HepG2 (cell line): ENCODE data around the gene RETREG2. TPM values are rescaled to one million over a fixed set of nuclear protein-coding genes. Genes with fewer than 3 reads are reported as not detected.

Experiments used
- BCL3 ChIP-seq: sonication (generic); formaldehyde crosslinking; IDR thresholded peaks from 2 replicates; pipeline ENCODE4 v1.5.1; 2020; ENCODE audit warnings: mild to moderate bottlenecking, missing genetic modification reagents, moderate library complexity
- CREB1 ChIP-seq, 2 experiments: fragments of 450-650 bp in 1 of 2; IDR thresholded peaks; 2 replicates each; pipeline ENCODE4 v1.6.1; 2016 to 2017; ENCODE audit warnings: control low read depth in 1 of 2, mild to moderate bottlenecking in 1 of 2, missing compliant biosample characterization in 1 of 2, missing genetic modification characterization in 1 of 2
- E2F2 ChIP-seq: sonication (generic); formaldehyde crosslinking; IDR thresholded peaks from 2 replicates; pipeline ENCODE4 v1.4.0; 2020; ENCODE audit warnings: missing genetic modification reagents, borderline replicate concordance
- FIP1L1 ChIP-seq: fragments of 200-400 bp; formaldehyde crosslinking; IDR thresholded peaks from 2 replicates; pipeline ENCODE4 v1.6.1; 2018; ENCODE audit warnings: low read depth, mild to moderate bottlenecking, low read length, moderate library complexity, borderline replicate concordance; ENCODE audit not compliant: insufficient read depth
- HCFC1 ChIP-seq: fragments of 150-350 bp; IDR thresholded peaks from 2 replicates; pipeline ENCODE4 v1.6.1; 2014; ENCODE audit warnings: low read depth, low read length
- HDAC1 ChIP-seq: sonication (generic); formaldehyde crosslinking; IDR thresholded peaks from 2 replicates; pipeline ENCODE4 v1.5.1; 2020; ENCODE audit warnings: mild to moderate bottlenecking, missing genetic modification reagents
- NCOA2 ChIP-seq: sonication (generic); formaldehyde crosslinking; IDR thresholded peaks from 2 replicates; pipeline ENCODE4 v1.8.0; 2022; ENCODE audit warnings: inconsistent platforms
- NFAT5 ChIP-seq: sonication (generic); formaldehyde crosslinking; IDR thresholded peaks from 2 replicates; pipeline ENCODE4 v1.4.0; 2020; ENCODE audit warnings: missing genetic modification reagents
- NR2F1 ChIP-seq, 2 experiments: fragments of 450-650 bp in 1 of 2; formaldehyde crosslinking in 1 of 2; IDR thresholded peaks; 2 replicates each; pipeline versions ENCODE4 v1.5.0 to v1.6.1; 2016 to 2020; ENCODE audit warnings: mild to moderate bottlenecking in 1 of 2, missing compliant biosample characterization in 1 of 2, missing genetic modification reagents in 1 of 2, moderate library complexity in 1 of 2
- REXO4 ChIP-seq: sonication (generic); formaldehyde crosslinking; IDR thresholded peaks from 2 replicates; pipeline ENCODE4 v1.8.0; 2022; ENCODE audit warnings: missing genetic modification reagents, mild to moderate bottlenecking, borderline replicate concordance
- TCF12 ChIP-seq, 2 experiments: fragments of 450-650 bp in 1 of 2; sonication (generic) in 1 of 2; formaldehyde crosslinking in 1 of 2; IDR thresholded peaks; 2 replicates each; pipeline versions ENCODE4 v1.6.1 to v1.8.0; 2017 to 2022; ENCODE audit warnings: antibody characterized with exemption in 1 of 2, mild to moderate bottlenecking in 1 of 2, missing genetic modification reagents in 1 of 2, moderate library complexity in 1 of 2
- ZKSCAN8 ChIP-seq: IDR thresholded peaks from 2 replicates; pipeline ENCODE4 v1.6.1; 2016; ENCODE audit warnings: borderline replicate concordance, missing genetic modification reagents, missing compliant biosample characterization
- ZNF891 ChIP-seq: sonication (generic); formaldehyde crosslinking; IDR thresholded peaks from 2 replicates; pipeline ENCODE4 v1.5.0; 2020; ENCODE audit warnings: mild to moderate bottlenecking, missing genetic modification reagents
- ZSCAN9 ChIP-seq: IDR thresholded peaks from 2 replicates; pipeline ENCODE4 v1.6.1; 2016; ENCODE audit warnings: borderline replicate concordance
- polyA plus RNA-seq, 8 experiments: library from polyadenylated mRNA; depleted of rRNA in 3 of 8; stranded (reverse) in 7 of 8; unstranded in 1 of 8; fragments of >200 nt; fragmentation: Illumina TruSeq in 4 of 8; extraction: Trizol in 4 of 8; gene quantifications; 2 replicates each; pipeline versions ENCODE4 v1.2.1 to v1.2.3, GENCODE V29; 2011 to 2016; ENCODE audit warnings: low read depth in 4 of 8, missing spikeins in 1 of 8, mixed read lengths in 1 of 8; ENCODE audit not compliant: insufficient read depth in 1 of 8
- total RNA-seq, 5 experiments: library from RNA; depleted of rRNA; stranded (reverse); fragments of >200 nt; fragmentation: Illumina TruSeq; extraction: Trizol; gene quantifications; 2 replicates each; pipeline ENCODE4 v1.2.3, GENCODE V29; 2016; ENCODE audit warnings: low read depth in 1 of 5
- TF ChIP-seq, protein P1 (sequence below): sonication (generic); formaldehyde crosslinking; IDR thresholded peaks from 2 replicates; pipeline ENCODE4 v1.8.1; 2023; ENCODE audit warnings: missing genetic modification reagents, inconsistent platforms, borderline replicate concordance

RETREG2 gene
- total and polyA plus RNA-seq, 2 of the 13 experiments (the other 11 are each of a cell fraction or from before 2014, with no cell fraction given): 86.0 to 134 TPM

DNA sequence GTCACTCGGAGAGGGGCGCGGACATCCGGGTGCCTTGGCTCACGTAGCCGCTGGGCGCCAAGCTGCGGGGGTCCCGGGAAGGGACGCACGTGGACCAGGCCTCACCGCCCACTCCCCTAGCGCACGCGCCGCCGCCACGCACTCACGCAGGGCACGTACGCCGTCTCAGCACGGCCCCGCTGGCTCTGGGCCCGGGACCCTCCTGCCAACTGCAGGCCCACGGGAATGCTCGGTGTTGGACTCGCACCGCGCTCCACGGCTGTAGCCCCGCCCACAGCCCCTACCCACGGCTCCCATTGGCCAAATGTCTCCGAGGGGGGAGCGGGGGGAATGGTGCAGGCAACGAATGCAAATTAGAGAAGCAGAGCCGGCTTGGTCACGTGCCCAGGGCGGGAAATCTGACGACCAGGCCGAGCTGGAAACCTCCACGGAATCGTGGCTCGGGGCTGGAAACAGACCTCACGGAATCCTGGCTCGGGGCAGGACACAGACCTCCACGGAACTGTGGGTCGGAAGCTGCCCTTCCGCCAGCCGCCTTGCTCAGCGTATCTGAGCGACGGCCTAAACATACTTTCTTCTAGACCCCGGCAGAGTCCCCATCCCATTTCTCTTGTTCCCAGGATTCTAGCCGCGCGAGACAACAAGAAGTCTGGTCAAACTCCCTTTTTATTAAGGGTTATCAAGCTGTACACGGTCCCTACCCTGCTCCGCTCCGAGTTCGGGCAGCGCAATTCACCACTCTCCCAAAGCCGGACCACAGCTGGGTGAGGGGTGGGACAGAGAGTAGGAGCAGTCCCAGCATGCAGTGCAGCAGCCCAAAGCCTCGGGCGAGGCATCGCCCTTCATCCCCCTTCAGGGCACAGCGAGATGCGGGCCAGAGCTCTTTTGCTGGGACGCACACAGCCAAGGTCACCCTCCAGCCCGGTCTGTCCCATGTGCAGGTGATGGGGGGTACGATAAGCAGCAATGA lies 40.9 kb downstream of the RETREG2 start, which contains the start of gene ABCB6 (continued):
- TF ChIP-seq NR2F1 (CRISPR knock-in tag; IDR thresholded peaks at IDR 0.05) (no peak; a peak in 1 of 4 replicates), ZSCAN9 (CRISPR knock-in tag) (peak; percentile 88; the same call in 1 of the 2 replicates), REXO4 (CRISPR knock-in tag) (no peak), FIP1L1 (no peak), ZNF891 (peak; percentile 87; the same call in 1 of the 2 replicates), HCFC1 (no peak; the same call in 1 of the 2 replicates), NCOA2 (CRISPR knock-in tag) (peak; percentile 58; the same call in 1 of the 2 replicates), BCL3 (CRISPR knock-in tag) (peak; percentile 94; the same call in 1 of the 2 replicates), E2F2 (CRISPR knock-in tag) (0 out of 2 replicates have a peak, but pooled peaks have one; percentile 92), TCF12 (IDR thresholded peaks at IDR 0.05) (no peak), TCF12 (CRISPR knock-in tag; IDR thresholded peaks at IDR 0.05) (peak; percentile 99), HDAC1 (CRISPR knock-in tag) (peak; percentile 95), NFAT5 (CRISPR knock-in tag) (peak; percentile 75), CREB1 (IDR thresholded peaks at IDR 0.05) (peak; percentile 27; the same call in 1 of the 2 replicates), CREB1 (CRISPR knock-in tag; IDR thresholded peaks at IDR 0.05) (no peak; the same call in 1 of the 2 replicates), ZKSCAN8 (CRISPR knock-in tag) (no peak; the same call in 1 of the 2 replicates)
- TF ChIP-seq, protein P1, sequence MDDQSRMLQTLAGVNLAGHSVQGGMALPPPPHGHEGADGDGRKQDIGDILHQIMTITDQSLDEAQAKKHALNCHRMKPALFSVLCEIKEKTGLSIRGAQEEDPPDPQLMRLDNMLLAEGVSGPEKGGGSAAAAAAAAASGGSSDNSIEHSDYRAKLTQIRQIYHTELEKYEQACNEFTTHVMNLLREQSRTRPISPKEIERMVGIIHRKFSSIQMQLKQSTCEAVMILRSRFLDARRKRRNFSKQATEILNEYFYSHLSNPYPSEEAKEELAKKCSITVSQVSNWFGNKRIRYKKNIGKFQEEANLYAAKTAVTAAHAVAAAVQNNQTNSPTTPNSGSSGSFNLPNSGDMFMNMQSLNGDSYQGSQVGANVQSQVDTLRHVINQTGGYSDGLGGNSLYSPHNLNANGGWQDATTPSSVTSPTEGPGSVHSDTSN: no peak; the same call in 1 of the 2 replicates
